ENCODE data around the gene EMP1. TPM values are rescaled to one million over a fixed set of nuclear protein-coding genes. Genes with fewer than 3 reads are reported as not detected.

The EMP1 gene
- total RNA-seq, 4 donors from 2014 or later = 231 to 489 (median 258) TPM

- no peaks in the 10 kb centered on the region for H3K27me3 ChIP-seq
- peaks cover 0 to 50% (median 24%) of the 10 kb centered on the region in 4 donors for H3K4me1 ChIP-seq
- 68 to 72% methylated on average over 14 of the region's 14 CpGs for WGBS, 2 donors
- no peak for TF ChIP-seq POLR2A (IDR thresholded peaks at IDR 0.05)
- peak in 1 of 2 donors; percentile 49 for TF ChIP-seq EP300 (IDR thresholded peaks at IDR 0.05)
- no peak for TF ChIP-seq CTCF (IDR thresholded peaks at IDR 0.05)
- no peak overlapping the region for H3K4me3 ChIP-seq
- DNase-seq (ENCODE audit: low spot score in 2 of 2) = peak in 1 of 2 donors; percentile 28
- peaks cover 0 to 4% (median 0%) of the 10 kb centered on the region in 4 donors for H3K9me3 ChIP-seq
- peak overlapping the region in 2 of 4 donors; percentile 79 to 81 for H3K27ac ChIP-seq
- H3K36me3 ChIP-seq = no peaks in the 10 kb centered on the region
Observed at GRCh38 chr12:13171921-13172859, 24.3 kb upstream of the EMP1 start.

GRCh38 chr12:13173012-13173932 is 23.3 kb upstream of the EMP1 start:
- peak in 1 of 2 donors; percentile 79 for TF ChIP-seq EP300 (IDR thresholded peaks at IDR 0.05)
- no peak for TF ChIP-seq CTCF (IDR thresholded peaks at IDR 0.05)
- no peak for TF ChIP-seq POLR2A (IDR thresholded peaks at IDR 0.05)
- 36 to 48% methylated on average over 12 of the region's 12 CpGs for WGBS, 2 donors
- DNase-seq (ENCODE audit: low spot score in 2 of 2) = peak; percentile 62 to 79

GRCh38 chr12:13175499-13175898 is 21.0 kb upstream of the EMP1 start:
- Histone ChIP-seq H3K27me3 (no peaks in the 10 kb centered on the region), H3K4me1 (peaks cover 0 to 72% (median 32%) of the 10 kb centered on the region in 4 donors), H3K36me3 (no peaks in the 10 kb centered on the region), H3K9me3 (no peaks in the 10 kb centered on the region), H3K27ac (no peak overlapping the region), H3K4me3 (no peak overlapping the region)
- WGBS, 2 donors = 60 to 81% methylated on average over 4 of the region's 4 CpGs
- TF ChIP-seq POLR2A (IDR thresholded peaks at IDR 0.05) (no peak), CTCF (IDR thresholded peaks at IDR 0.05) (no peak), EP300 (IDR thresholded peaks at IDR 0.05) (no peak)
- DNase-seq (ENCODE audit: low spot score in 2 of 2) = no peak

More at GRCh38 chr12:13173012-13173932, 23.3 kb upstream of the EMP1 start:
- Histone ChIP-seq H3K4me1 (peaks cover 0 to 53% (median 24%) of the 10 kb centered on the region in 4 donors), H3K4me3 (no peak overlapping the region), H3K36me3 (no peaks in the 10 kb centered on the region), H3K27ac (peak overlapping the region in 2 of 4 donors; percentile 79 to 81), H3K27me3 (no peaks in the 10 kb centered on the region), H3K9me3 (no peaks in the 10 kb centered on the region)

GRCh38 chr12:13176256-13176655 is 20.3 kb upstream of the EMP1 start:
- Histone ChIP-seq H3K9me3 (no peaks in the 10 kb centered on the region), H3K27me3 (no peaks in the 10 kb centered on the region), H3K4me3 (no peak overlapping the region), H3K4me1 (peaks cover 0 to 68% (median 32%) of the 10 kb centered on the region in 4 donors), H3K36me3 (no peaks in the 10 kb centered on the region), H3K27ac (no peak overlapping the region)
- 96 to 98% methylated on average over 4 of the region's 4 CpGs for WGBS, 2 donors
- no peak for DNase-seq (ENCODE audit: low spot score in 2 of 2)
- TF ChIP-seq EP300 (IDR thresholded peaks at IDR 0.05) (no peak), CTCF (IDR thresholded peaks at IDR 0.05) (no peak), POLR2A (IDR thresholded peaks at IDR 0.05) (no peak)

Data from tibial nerve (tissue), 4 donors.